GM12891 (cell line): ENCODE results near the gene MAP7D1.

ENCODE experiments used
- POLR2A ChIP-seq: IDR thresholded peaks from 2 replicates; pipeline ENCODE4 v1.6.1; 2011; ENCODE audit warnings: low read depth, low read length, control low read depth
- POLR2AphosphoS5 ChIP-seq: IDR thresholded peaks from 2 replicates; pipeline ENCODE4 v1.6.1; 2011; ENCODE audit warnings: low read depth, low read length, control low read depth
- POU2F2 ChIP-seq: IDR thresholded peaks from 2 replicates; pipeline ENCODE4 v1.6.1; 2011; ENCODE audit warnings: low read depth, mild to moderate bottlenecking, control low read depth, low read length, moderate library complexity
- TAF1 ChIP-seq: IDR thresholded peaks from 2 replicates; pipeline ENCODE4 v1.6.1; 2011; ENCODE audit warnings: low read depth, low read length, control low read depth

- TF ChIP-seq POLR2A (no peak), POLR2AphosphoS5 (no peak), TAF1 (no peak), POU2F2 (no peak)
Measured at GRCh38 chr1:36203027-36203553, 47.1 kb downstream of the MAP7D1 start.
